ENCODE measurements around the gene GLCCI1.
A peak's percentile ranks its signal among the peaks of the same experiment; 100 is the strongest.

Gene GLCCI1

GRCh38 chr7:7970531-7971307 is 2.1 kb downstream of the GLCCI1 start:
- Histone ChIP-seq H3K36me3 (ENCODE audit: control insufficient read depth, insufficient read depth, low read length) (no peaks in the 10 kb centered on the region), H3K9ac (no peak overlapping the region), H3K4me3 (ENCODE audit: low read depth, low read length) (peak overlapping the region; percentile 73), H2AFZ (peak overlapping the region; percentile 54), H3K27ac (peak overlapping the region; percentile 66), H3K4me2 (ENCODE audit: low read length) (peak overlapping the region; percentile 93), H3K9me3 (ENCODE audit: control insufficient read depth, low read length) (no peaks in the 10 kb centered on the region), H3K79me2 (peaks cover 6% of the 10 kb centered on the region), H3K27me3 (ENCODE audit: control insufficient read depth, insufficient read depth, low read length) (no peaks in the 10 kb centered on the region), H3K4me1 (no peaks in the 10 kb centered on the region)
- TF ChIP-seq CTCF (IDR thresholded peaks at IDR 0.05), result no peak

- Histone ChIP-seq H3K27ac (no peak overlapping the region), H3K27me3 (ENCODE audit: control insufficient read depth, insufficient read depth, low read length) (no peaks in the 10 kb centered on the region), H3K4me1 (no peaks in the 10 kb centered on the region), H3K4me3 (ENCODE audit: low read depth, low read length) (no peak overlapping the region), H3K79me2 (peaks cover 6% of the 10 kb centered on the region), H2AFZ (no peak overlapping the region), H3K36me3 (ENCODE audit: control insufficient read depth, insufficient read depth, low read length) (no peaks in the 10 kb centered on the region), H3K4me2 (ENCODE audit: low read length) (peak overlapping the region; percentile 93), H3K9me3 (ENCODE audit: control insufficient read depth, low read length) (no peaks in the 10 kb centered on the region), H3K9ac (no peak overlapping the region)
- no peak for TF ChIP-seq CTCF (IDR thresholded peaks at IDR 0.05)
These were observed 2.9 kb downstream of the GLCCI1 start for GRCh38 chr7:7971308-7972040.

GRCh38 chr7:7972128-7972527 is 3.5 kb downstream of the GLCCI1 start:
- no peak overlapping the region for H3K27ac ChIP-seq
- no peak overlapping the region for H3K9ac ChIP-seq
- H3K36me3 ChIP-seq (ENCODE audit: control insufficient read depth, insufficient read depth, low read length), result no peaks in the 10 kb centered on the region
- TF ChIP-seq CTCF (IDR thresholded peaks at IDR 0.05), result no peak
- H3K79me2 ChIP-seq, result peaks cover 6% of the 10 kb centered on the region
- H3K4me2 ChIP-seq (ENCODE audit: low read length), result no peak overlapping the region
- H3K4me1 ChIP-seq, result no peaks in the 10 kb centered on the region
- no peak overlapping the region for H2AFZ ChIP-seq
- no peak overlapping the region for H3K4me3 ChIP-seq (ENCODE audit: low read depth, low read length)
- H3K9me3 ChIP-seq (ENCODE audit: control insufficient read depth, low read length), result no peaks in the 10 kb centered on the region
- no peaks in the 10 kb centered on the region for H3K27me3 ChIP-seq (ENCODE audit: control insufficient read depth, insufficient read depth, low read length)

- H3K4me3 ChIP-seq (ENCODE audit: low read depth, low read length), result no peak overlapping the region
- H2AFZ ChIP-seq, result no peak overlapping the region
- H3K27ac ChIP-seq, result no peak overlapping the region
- no peak for TF ChIP-seq CTCF (IDR thresholded peaks at IDR 0.05)
- H3K79me2 ChIP-seq, result peaks cover 6% of the 10 kb centered on the region
- no peaks in the 10 kb centered on the region for H3K4me1 ChIP-seq
- no peak overlapping the region for H3K4me2 ChIP-seq (ENCODE audit: low read length)
- H3K9me3 ChIP-seq (ENCODE audit: control insufficient read depth, low read length), result no peaks in the 10 kb centered on the region
- no peaks in the 10 kb centered on the region for H3K36me3 ChIP-seq (ENCODE audit: control insufficient read depth, insufficient read depth, low read length)
- no peaks in the 10 kb centered on the region for H3K27me3 ChIP-seq (ENCODE audit: control insufficient read depth, insufficient read depth, low read length)
- H3K9ac ChIP-seq, result no peak overlapping the region
These were observed 4.5 kb downstream of the GLCCI1 start for GRCh38 chr7:7972922-7973594.
